ENCODE results near the gene SPACDR. TPM values are rescaled to one million over a fixed set of nuclear protein-coding genes. Genes with fewer than 3 reads are reported as not detected.
A peak's percentile ranks its signal among the peaks of the same experiment; 100 is the strongest.

Gene SPACDR
- total RNA-seq, 1 experiment from 2014 or later = 2.9 TPM

GRCh38 chr7:100483090-100483721 lies 19.1 kb upstream of the SPACDR start:
- H3K27me3 ChIP-seq (replicated peaks; ENCODE audit: insufficient read depth, low read depth, low read length, poor library complexity) = no peaks in the 10 kb centered on the region
- H3K36me3 ChIP-seq (ENCODE audit: insufficient read depth, low read length, poor library complexity, severe bottlenecking) = no peaks in the 10 kb centered on the region
- H3K9me3 ChIP-seq (ENCODE audit: low read depth, low read length, poor library complexity, severe bottlenecking) = no peaks in the 10 kb centered on the region
- H3K27ac ChIP-seq (ENCODE audit: low read depth, low read length, poor library complexity, severe bottlenecking) = no peak overlapping the region
- intact Hi-C loops (cut with micrococcal nuclease; ENCODE audit: unreplicated experiment) = no loop called here
- TF ChIP-seq EZH2 (IDR thresholded peaks at IDR 0.05; ENCODE audit: borderline replicate concordance, low read depth, low read length, poor library complexity, severe bottlenecking) = no peak
- TF ChIP-seq CTCF (conservative IDR thresholded peaks at IDR 0.05; ENCODE audit: low read depth, low read length) = peak; percentile 75
- ChIA-PET CTCF (interaction anchor here (0.5 kb wide), 2 partner anchors 81 to 365 kb away, joined by 4 read pairs; no protein-coding TSS in a partner anchor), POLR2A (ENCODE audit: low non-redundant PET) (no interaction called here)
- peak; percentile 78 for DNase-seq (ENCODE audit: low spot score)
- peak overlapping the region; percentile 57 for H3K4me3 ChIP-seq (ENCODE audit: low read depth, low read length, poor library complexity, severe bottlenecking)
- peaks cover 14% of the 10 kb centered on the region for H3K4me1 ChIP-seq (ENCODE audit: insufficient read depth, low read length, poor library complexity, severe bottlenecking)
- BruUV-seq (replicated peaks) = no TSS peak

- H3K36me3 ChIP-seq (ENCODE audit: insufficient read depth, low read length, poor library complexity, severe bottlenecking) = no peaks in the 10 kb centered on the region
- peak overlapping the region; percentile 57 for H3K4me3 ChIP-seq (ENCODE audit: low read depth, low read length, poor library complexity, severe bottlenecking)
- H3K27ac ChIP-seq (ENCODE audit: low read depth, low read length, poor library complexity, severe bottlenecking) = no peak overlapping the region
- H3K9me3 ChIP-seq (ENCODE audit: low read depth, low read length, poor library complexity, severe bottlenecking) = no peaks in the 10 kb centered on the region
- no TSS peak for BruUV-seq (replicated peaks)
- intact Hi-C loops (cut with micrococcal nuclease; ENCODE audit: unreplicated experiment) = no loop called here
- TF ChIP-seq CTCF (conservative IDR thresholded peaks at IDR 0.05; ENCODE audit: low read depth, low read length) (no peak), EZH2 (IDR thresholded peaks at IDR 0.05; ENCODE audit: borderline replicate concordance, low read depth, low read length, poor library complexity, severe bottlenecking) (no peak)
- ChIA-PET CTCF (interaction anchor here (0.5 kb wide), 1 partner anchor 366 kb away, joined by 4 read pairs; no protein-coding TSS in a partner anchor), POLR2A (ENCODE audit: low non-redundant PET) (no interaction called here)
- no peaks in the 10 kb centered on the region for H3K27me3 ChIP-seq (replicated peaks; ENCODE audit: insufficient read depth, low read depth, low read length, poor library complexity)
- peaks cover 14% of the 10 kb centered on the region for H3K4me1 ChIP-seq (ENCODE audit: insufficient read depth, low read length, poor library complexity, severe bottlenecking)
- no peak for DNase-seq (ENCODE audit: low spot score)
Measured at GRCh38 chr7:100482728-100483089, 18.6 kb upstream of the SPACDR start.

GRCh38 chr7:100481466-100481865 lies 17.4 kb upstream of the SPACDR start:
- Histone ChIP-seq H3K36me3 (ENCODE audit: insufficient read depth, low read length, poor library complexity, severe bottlenecking) (no peaks in the 10 kb centered on the region), H3K9me3 (ENCODE audit: low read depth, low read length, poor library complexity, severe bottlenecking) (no peaks in the 10 kb centered on the region), H3K4me1 (ENCODE audit: insufficient read depth, low read length, poor library complexity, severe bottlenecking) (peaks cover 17% of the 10 kb centered on the region), H3K27me3 (replicated peaks; ENCODE audit: insufficient read depth, low read depth, low read length, poor library complexity) (no peaks in the 10 kb centered on the region), H3K27ac (ENCODE audit: low read depth, low read length, poor library complexity, severe bottlenecking) (no peak overlapping the region), H3K4me3 (ENCODE audit: low read depth, low read length, poor library complexity, severe bottlenecking) (no peak overlapping the region)
- DNase-seq (ENCODE audit: low spot score) = no peak
- intact Hi-C loops (cut with micrococcal nuclease; ENCODE audit: unreplicated experiment) = no loop called here
- BruUV-seq (replicated peaks) = no TSS peak
- no peak for TF ChIP-seq CTCF (conservative IDR thresholded peaks at IDR 0.05; ENCODE audit: low read depth, low read length)
- no peak for TF ChIP-seq EZH2 (IDR thresholded peaks at IDR 0.05; ENCODE audit: borderline replicate concordance, low read depth, low read length, poor library complexity, severe bottlenecking)
- CTCF ChIA-PET = interaction anchor here (0.6 kb wide), 2 partner anchors 79 to 356 kb away, joined by 3 to 5 read pairs; no protein-coding TSS in a partner anchor
- POLR2A ChIA-PET (ENCODE audit: low non-redundant PET) = no interaction called here

Measured in A673 (cell line).